Measurements from ENCODE around the gene BNC2. TPM values are rescaled to one million over a fixed set of nuclear protein-coding genes. Genes with fewer than 3 reads are reported as not detected.

The BNC2 gene
- total RNA-seq, 1 experiment from 2014 or later = not detected

GRCh38 chr9:16363073-16363781 lies 507.2 kb downstream of the BNC2 start:
- Mint-ChIP-seq H3K4me1 (ENCODE audit: low read depth, unreplicated experiment) (no peaks in the 10 kb centered on the region), H3K4me3 (ENCODE audit: low read depth, unreplicated experiment) (no peak overlapping the region), H3K27ac (ENCODE audit: unreplicated experiment) (no peak overlapping the region), H3K36me3 (ENCODE audit: insufficient read depth, unreplicated experiment) (no peaks in the 10 kb centered on the region), H3K9me3 (ENCODE audit: low read depth, unreplicated experiment) (peaks cover 8% of the 10 kb centered on the region), H3K27me3 (ENCODE audit: unreplicated experiment) (no peaks in the 10 kb centered on the region)
- BruUV-seq (replicated peaks) = no TSS peak
- CTCF ChIA-PET = no interaction called here
- TF ChIP-seq CTCF (IDR thresholded peaks at IDR 0.05; ENCODE audit: unreplicated experiment) = no peak
- no peak for DNase-seq
- intact Hi-C loops (cut with micrococcal nuclease; ENCODE audit: unreplicated experiment) = no loop called here

DNA sequence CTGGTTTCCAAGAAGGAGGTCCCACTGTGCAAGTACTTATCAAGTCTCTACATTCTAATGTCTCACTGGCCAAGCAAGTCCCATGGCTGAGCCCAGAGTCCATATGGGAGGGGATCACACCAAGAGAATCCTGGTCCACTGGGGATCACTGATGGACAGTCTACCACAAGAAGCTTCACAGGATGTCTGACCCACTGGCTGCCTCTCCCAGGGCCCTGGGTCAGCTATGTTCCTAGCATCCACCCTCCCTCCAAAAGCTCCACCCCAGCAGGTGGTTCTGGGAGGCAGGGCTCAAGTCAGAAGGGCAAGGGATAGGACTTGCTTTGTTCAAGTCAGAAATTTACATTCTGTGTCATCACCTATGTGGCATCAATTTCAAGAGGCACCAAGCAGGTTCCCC lies 508.5 kb downstream of the BNC2 start:
- no peak overlapping the region for H3K4me3 Mint-ChIP-seq (ENCODE audit: low read depth, unreplicated experiment)
- no peaks in the 10 kb centered on the region for H3K36me3 Mint-ChIP-seq (ENCODE audit: insufficient read depth, unreplicated experiment)
- H3K4me1 Mint-ChIP-seq (ENCODE audit: low read depth, unreplicated experiment) = no peaks in the 10 kb centered on the region
- no peak for DNase-seq
- BruUV-seq (replicated peaks) = no TSS peak
- H3K27ac Mint-ChIP-seq (ENCODE audit: unreplicated experiment) = no peak overlapping the region
- TF ChIP-seq CTCF (IDR thresholded peaks at IDR 0.05; ENCODE audit: unreplicated experiment) = no peak
- intact Hi-C loops (cut with micrococcal nuclease; ENCODE audit: unreplicated experiment) = no loop called here
- CTCF ChIA-PET = no interaction called here
- H3K9me3 Mint-ChIP-seq (ENCODE audit: low read depth, unreplicated experiment) = peaks cover 8% of the 10 kb centered on the region
- H3K27me3 Mint-ChIP-seq (ENCODE audit: unreplicated experiment) = no peaks in the 10 kb centered on the region

- no peaks in the 10 kb centered on the region for H3K36me3 Mint-ChIP-seq (ENCODE audit: insufficient read depth, unreplicated experiment)
- no peak overlapping the region for H3K27ac Mint-ChIP-seq (ENCODE audit: unreplicated experiment)
- H3K4me1 Mint-ChIP-seq (ENCODE audit: low read depth, unreplicated experiment) = no peaks in the 10 kb centered on the region
- TF ChIP-seq CTCF (IDR thresholded peaks at IDR 0.05; ENCODE audit: unreplicated experiment) = no peak
- no peaks in the 10 kb centered on the region for H3K27me3 Mint-ChIP-seq (ENCODE audit: unreplicated experiment)
- no peak for DNase-seq
- intact Hi-C loops (cut with micrococcal nuclease; ENCODE audit: unreplicated experiment) = no loop called here
- H3K9me3 Mint-ChIP-seq (ENCODE audit: low read depth, unreplicated experiment) = peaks cover 5% of the 10 kb centered on the region
- CTCF ChIA-PET = no interaction called here
- H3K4me3 Mint-ChIP-seq (ENCODE audit: low read depth, unreplicated experiment) = no peak overlapping the region
- no TSS peak for BruUV-seq (replicated peaks)
Measured at GRCh38 chr9:16361118-16361517, 509.4 kb downstream of the BNC2 start.

DNA sequence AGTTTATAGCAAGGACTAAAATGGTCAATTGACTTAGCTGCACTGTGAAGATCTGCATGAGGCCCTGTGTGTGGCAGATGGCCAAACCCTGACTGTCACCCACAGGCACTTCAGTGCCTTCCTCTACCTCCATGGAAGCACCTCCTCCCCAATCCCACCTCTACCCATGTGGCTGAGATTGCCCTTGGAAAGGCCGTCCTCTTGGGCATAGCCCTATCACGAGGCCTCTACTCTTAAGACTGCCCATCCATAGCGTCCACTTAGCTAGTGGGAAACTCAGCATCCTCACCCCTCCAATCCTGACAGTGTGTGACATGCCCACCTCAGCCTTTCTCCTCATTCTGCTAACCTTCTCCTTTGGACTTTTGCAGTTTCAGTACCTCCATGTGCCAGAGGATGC lies 510.2 kb downstream of the BNC2 start:
- CTCF ChIA-PET = no interaction called here
- no peak for DNase-seq
- Mint-ChIP-seq H3K4me3 (ENCODE audit: low read depth, unreplicated experiment) (no peak overlapping the region), H3K4me1 (ENCODE audit: low read depth, unreplicated experiment) (no peaks in the 10 kb centered on the region), H3K36me3 (ENCODE audit: insufficient read depth, unreplicated experiment) (no peaks in the 10 kb centered on the region), H3K27me3 (ENCODE audit: unreplicated experiment) (no peaks in the 10 kb centered on the region), H3K27ac (ENCODE audit: unreplicated experiment) (no peak overlapping the region), H3K9me3 (ENCODE audit: low read depth, unreplicated experiment) (peaks cover 2% of the 10 kb centered on the region)
- TF ChIP-seq CTCF (IDR thresholded peaks at IDR 0.05; ENCODE audit: unreplicated experiment) = no peak
- intact Hi-C loops (cut with micrococcal nuclease; ENCODE audit: unreplicated experiment) = no loop called here
- no TSS peak for BruUV-seq (replicated peaks)

Measured in Calu3 (cell line).